Sigmoid colon (tissue), 4 donors: Measurements from ENCODE around the gene USP15.

ENCODE experiments used
- EP300 ChIP-seq, 4 donors: sonication (generic); formaldehyde crosslinking; IDR thresholded peaks; one replicate each; pipeline ENCODE4 v1.6.1; 2017; ENCODE audit warnings: antibody characterized with exemption in 4 of 4
- POLR2A ChIP-seq, 2 donors: fragments of 450-650 bp; IDR thresholded peaks; one replicate each; pipeline ENCODE4 v1.6.1; 2016; ENCODE audit warnings: antibody characterized with exemption in 2 of 2, mild to moderate bottlenecking in 2 of 2, moderate library complexity in 2 of 2
- POLR2AphosphoS5 ChIP-seq, 4 donors: sonication (generic); formaldehyde crosslinking; IDR thresholded peaks; one replicate each; pipeline ENCODE4 v1.6.1; 2017; ENCODE audit warnings: antibody characterized with exemption in 4 of 4
- TF ChIP-seq, protein P1 (sequence below), 4 experiments: fragments of 450-650 bp in 3 of 4; fragments of 200-600 bp in 1 of 4; IDR thresholded peaks; one replicate each; pipeline ENCODE4 v1.5.1; 2016 to 2019; ENCODE audit warnings: antibody characterized with exemption in 4 of 4, mild to moderate bottlenecking in 3 of 4, moderate library complexity in 2 of 4

DNA sequence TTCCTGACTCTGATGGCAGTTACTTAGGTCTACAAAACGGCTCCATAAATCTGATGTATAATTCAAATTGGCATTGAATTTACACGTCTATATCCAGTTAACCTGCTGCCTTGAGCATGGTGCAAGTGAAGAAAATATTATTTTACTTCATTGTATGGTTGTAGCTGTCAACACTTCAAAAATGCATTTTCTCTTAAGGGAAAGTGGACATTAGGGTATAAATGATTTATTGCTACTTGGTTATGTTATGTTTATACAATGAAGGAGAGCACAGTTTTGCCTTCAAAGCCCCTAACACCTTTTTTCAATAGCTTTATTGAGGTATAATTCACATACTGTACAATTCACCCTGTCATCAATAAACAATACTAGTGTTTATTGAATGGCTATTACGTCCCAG, 2.0 kb upstream of the USP15 start:
- no peak for TF ChIP-seq EP300 (IDR thresholded peaks at IDR 0.05)
- no peak for TF ChIP-seq POLR2AphosphoS5 (IDR thresholded peaks at IDR 0.05)
- TF ChIP-seq, protein P1, sequence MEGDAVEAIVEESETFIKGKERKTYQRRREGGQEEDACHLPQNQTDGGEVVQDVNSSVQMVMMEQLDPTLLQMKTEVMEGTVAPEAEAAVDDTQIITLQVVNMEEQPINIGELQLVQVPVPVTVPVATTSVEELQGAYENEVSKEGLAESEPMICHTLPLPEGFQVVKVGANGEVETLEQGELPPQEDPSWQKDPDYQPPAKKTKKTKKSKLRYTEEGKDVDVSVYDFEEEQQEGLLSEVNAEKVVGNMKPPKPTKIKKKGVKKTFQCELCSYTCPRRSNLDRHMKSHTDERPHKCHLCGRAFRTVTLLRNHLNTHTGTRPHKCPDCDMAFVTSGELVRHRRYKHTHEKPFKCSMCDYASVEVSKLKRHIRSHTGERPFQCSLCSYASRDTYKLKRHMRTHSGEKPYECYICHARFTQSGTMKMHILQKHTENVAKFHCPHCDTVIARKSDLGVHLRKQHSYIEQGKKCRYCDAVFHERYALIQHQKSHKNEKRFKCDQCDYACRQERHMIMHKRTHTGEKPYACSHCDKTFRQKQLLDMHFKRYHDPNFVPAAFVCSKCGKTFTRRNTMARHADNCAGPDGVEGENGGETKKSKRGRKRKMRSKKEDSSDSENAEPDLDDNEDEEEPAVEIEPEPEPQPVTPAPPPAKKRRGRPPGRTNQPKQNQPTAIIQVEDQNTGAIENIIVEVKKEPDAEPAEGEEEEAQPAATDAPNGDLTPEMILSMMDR (IDR thresholded peaks at IDR 0.05), result no peak
- TF ChIP-seq POLR2A (IDR thresholded peaks at IDR 0.05), result no peak
